H9 (cell line): ENCODE measurements around the gene TKTL1. TPM values are rescaled to one million over a fixed set of nuclear protein-coding genes. Genes with fewer than 3 reads are reported as not detected.

Experiments used
- DNase-seq: peaks from one replicate; pipeline ENCODE4 v3.0.0-alpha.2; 2017
- H2AFZ ChIP-seq: one replicate; pipeline ENCODE4 v1.6.1; 2013; ENCODE audit warnings: mild to moderate bottlenecking, low read length, control low read depth, moderate library complexity
- H2AK5ac ChIP-seq: 2 replicates; pipeline ENCODE4 v1.6.1; 2013; ENCODE audit warnings: low read length, control low read depth, mixed read lengths; ENCODE audit not compliant: insufficient read length
- H2BK120ac ChIP-seq: one replicate; pipeline ENCODE4 v1.6.1; 2013; ENCODE audit warnings: low read depth, mild to moderate bottlenecking, low read length, control low read depth, inconsistent platforms; ENCODE audit not compliant: poor library complexity, severe bottlenecking
- H2BK12ac ChIP-seq: 2 replicates; pipeline ENCODE4 v1.6.1; 2013; ENCODE audit warnings: low read length, control low read depth, mixed read lengths, low read depth; ENCODE audit not compliant: insufficient read length
- H2BK15ac ChIP-seq: 2 replicates; pipeline ENCODE4 v1.6.1; 2013; ENCODE audit warnings: low read depth, low read length, control low read depth
- H2BK20ac ChIP-seq: one replicate; pipeline ENCODE4 v1.6.1; 2013; ENCODE audit warnings: low read depth, mild to moderate bottlenecking, low read length, control low read depth, inconsistent platforms; ENCODE audit not compliant: poor library complexity, severe bottlenecking
- H2BK5ac ChIP-seq: 2 replicates; pipeline ENCODE4 v1.6.1; 2013; ENCODE audit warnings: low read length, control low read depth, mixed read lengths; ENCODE audit not compliant: insufficient read length
- H3K14ac ChIP-seq: 2 replicates; pipeline ENCODE4 v1.6.1; 2013; ENCODE audit warnings: low read length, control low read depth; ENCODE audit not compliant: insufficient read depth
- H3K18ac ChIP-seq: 2 replicates; pipeline ENCODE4 v1.6.1; 2013; ENCODE audit warnings: low read depth, mild to moderate bottlenecking, mixed read lengths, low read length, control low read depth; ENCODE audit not compliant: insufficient read length
- H3K23ac ChIP-seq: 2 replicates; pipeline ENCODE4 v1.6.1; 2013; ENCODE audit warnings: low read length, control low read depth, mixed read lengths, low read depth; ENCODE audit not compliant: insufficient read length
- H3K23me2 ChIP-seq: 2 replicates; pipeline ENCODE4 v1.6.1; 2013; ENCODE audit warnings: low read depth, mild to moderate bottlenecking, mixed read lengths, low read length, control low read depth; ENCODE audit not compliant: insufficient read length, poor library complexity, severe bottlenecking
- H3K27ac ChIP-seq: 2 replicates; pipeline ENCODE4 v1.5.1; 2013; ENCODE audit warnings: low read length, control low read depth, mixed read lengths, low read depth; ENCODE audit not compliant: insufficient read length
- H3K27me3 ChIP-seq: 2 replicates; pipeline ENCODE4 v1.6.1; 2013; ENCODE audit warnings: low read length, control low read depth, inconsistent platforms; ENCODE audit not compliant: insufficient read depth
- H3K4ac ChIP-seq: 2 replicates; pipeline ENCODE4 v1.6.1; 2013; ENCODE audit warnings: low read depth, mild to moderate bottlenecking, control low read depth, inconsistent platforms, low read length, moderate library complexity
- H3K4me1 ChIP-seq: 2 replicates; pipeline ENCODE4 v1.6.1; 2013; ENCODE audit warnings: low read length, control low read depth, inconsistent platforms; ENCODE audit not compliant: insufficient read depth
- H3K4me2 ChIP-seq: 2 replicates; pipeline ENCODE4 v1.6.1; 2013; ENCODE audit warnings: low read length, control low read depth, mixed read lengths; ENCODE audit not compliant: insufficient read length, insufficient read depth
- H3K56ac ChIP-seq: 2 replicates; pipeline ENCODE4 v1.6.1; 2013; ENCODE audit warnings: low read depth, mild to moderate bottlenecking, mixed read lengths, low read length, control low read depth; ENCODE audit not compliant: insufficient read length
- H3K79me1 ChIP-seq: 2 replicates; pipeline ENCODE4 v1.6.1; 2013; ENCODE audit warnings: low read depth, mild to moderate bottlenecking, moderate library complexity, low read length, control low read depth, inconsistent platforms; ENCODE audit not compliant: insufficient read depth, poor library complexity, severe bottlenecking
- H3K79me2 ChIP-seq: 2 replicates; pipeline ENCODE4 v1.6.1; 2013; ENCODE audit warnings: low read length, control low read depth, inconsistent platforms; ENCODE audit not compliant: insufficient read depth
- H3K9ac ChIP-seq: 2 replicates; pipeline ENCODE4 v1.6.1; 2013; ENCODE audit warnings: low read length, control low read depth, mixed read lengths; ENCODE audit not compliant: insufficient read length; ENCODE audit errors: extremely low read depth
- H3K9me3 ChIP-seq: one replicate; pipeline ENCODE4 v1.6.1; 2013; ENCODE audit warnings: low read depth, low read length, inconsistent platforms; ENCODE audit not compliant: control insufficient read depth
- H3T11ph ChIP-seq: one replicate; pipeline ENCODE4 v1.6.1; 2013; ENCODE audit warnings: mild to moderate bottlenecking, low read length, control low read depth, inconsistent platforms
- H4K20me1 ChIP-seq: one replicate; pipeline ENCODE4 v1.6.1; 2013; ENCODE audit not compliant: control insufficient read depth, insufficient read length, insufficient read depth
- H4K5ac ChIP-seq: 2 replicates; pipeline ENCODE4 v1.6.1; 2013; ENCODE audit warnings: low read depth, mild to moderate bottlenecking, mixed read lengths, low read length, control low read depth; ENCODE audit not compliant: insufficient read length
- H4K8ac ChIP-seq: replicated peaks from 2 replicates; pipeline ENCODE4 v1.6.1; 2013; ENCODE audit warnings: low read length, control low read depth, mixed read lengths, low read depth; ENCODE audit not compliant: insufficient read length
- H4K91ac ChIP-seq: 2 replicates; pipeline ENCODE4 v1.6.1; 2013; ENCODE audit warnings: low read depth, mild to moderate bottlenecking, moderate library complexity, mixed read lengths, low read length, control low read depth; ENCODE audit not compliant: insufficient read length
- H3K27ac Mint-ChIP-seq, 3 experiments: 2 replicates in 2 of 3; 3 replicates in 1 of 3; pipeline ENCODE4 v1.8.0; 2020 to 2021; ENCODE audit warnings: mixed read lengths in 3 of 3, mild to moderate bottlenecking in 1 of 3, moderate library complexity in 1 of 3
- H3K27me3 Mint-ChIP-seq: 2 replicates; pipeline ENCODE4 v1.8.0; 2021; ENCODE audit warnings: low read depth, mild to moderate bottlenecking, moderate library complexity, mixed read lengths
- H3K36me3 Mint-ChIP-seq, 3 experiments: 2 replicates in 2 of 3; 3 replicates in 1 of 3; pipeline ENCODE4 v1.8.0; 2020 to 2021; ENCODE audit warnings: low read depth in 3 of 3, mixed read lengths in 3 of 3; ENCODE audit not compliant: insufficient read depth in 1 of 3
- H3K4me1 Mint-ChIP-seq, 2 experiments: 2 replicates each; pipeline ENCODE4 v1.8.0; 2020; ENCODE audit warnings: mixed read lengths in 2 of 2
- H3K4me3 Mint-ChIP-seq, 2 experiments: 2 replicates in 1 of 2; 3 replicates in 1 of 2; pipeline ENCODE4 v1.8.0; 2020 to 2021; ENCODE audit warnings: mild to moderate bottlenecking in 2 of 2, mixed read lengths in 2 of 2, moderate library complexity in 1 of 2
- H3K9me3 Mint-ChIP-seq, 2 experiments: 2 replicates in 1 of 2; 3 replicates in 1 of 2; pipeline ENCODE4 v1.8.0; 2020; ENCODE audit warnings: mild to moderate bottlenecking in 2 of 2, mixed read lengths in 2 of 2, moderate library complexity in 1 of 2
- CTCF ChIP-seq: fragments of 200-600 bp; sonication (generic); conservative IDR thresholded peaks from 3 replicates; pipeline ENCODE4 v1.8.0; 2021; ENCODE audit warnings: antibody characterized with exemption, mild to moderate bottlenecking
- WGBS: extraction: QIAGEN DNeasy Blood & Tissue Kit; methylation state at CpG from one replicate; pipeline ENCODE4 v1.1.7; 2013; ENCODE audit warnings: missing lambda C conversion rate, low lambda C conversion rate, mixed read lengths; ENCODE audit not compliant: insufficient read length; ENCODE audit errors: extremely low coverage; 5-methylcytosine and 5-hydroxymethylcytosine counted together
- total RNA-seq: library from RNA; stranded (reverse); gene quantifications from 2 replicates; pipeline ENCODE4 v1.2.1, GENCODE V29; 2021

TKTL1 gene
- total RNA-seq, 1 experiment from 2014 or later, result not detected

GRCh38 chrX:154371789-154372300 is 76.2 kb downstream of the TKTL1 start:
- H3K4me1 ChIP-seq, result no peaks in the 10 kb centered on the region
- no peak overlapping the region for H3K56ac ChIP-seq
- H2BK12ac ChIP-seq, result no peak overlapping the region
- H3T11ph ChIP-seq, result no peak overlapping the region
- Mint-ChIP-seq H3K9me3 (peaks cover 46 to 50% of the 10 kb centered on the region in 2 experiments), H3K27me3 (peaks cover 5% of the 10 kb centered on the region), H3K27ac (no peak overlapping the region), H3K36me3 (peaks cover 19 to 28% (median 20%) of the 10 kb centered on the region in 3 experiments), H3K4me3 (peak overlapping the region; percentile 54 to 63; a peak in 4 of 5 replicates), H3K4me1 (peaks cover 2 to 23% of the 10 kb centered on the region in 2 experiments; a peak in 3 of 4 replicates)
- H3K23me2 ChIP-seq, result peaks cover 5% of the 10 kb centered on the region
- H3K23ac ChIP-seq, result no peak overlapping the region
- peak overlapping the region; percentile 34 for H3K4me2 ChIP-seq
- no peak overlapping the region for H3K27ac ChIP-seq
- no peak overlapping the region for H2AFZ ChIP-seq
- no peak for DNase-seq
- H4K8ac ChIP-seq, result no peak overlapping the region
- no peak overlapping the region for H2BK120ac ChIP-seq
- no peak overlapping the region for H3K18ac ChIP-seq
- H3K27me3 ChIP-seq, result no peaks in the 10 kb centered on the region
- H3K14ac ChIP-seq, result no peak overlapping the region; the same call in 1 of the 2 replicates
- H2BK15ac ChIP-seq, result no peak overlapping the region
- no CpG with 5 or more reads among the region's 43 CpGs for WGBS
- H3K9ac ChIP-seq, result no peak overlapping the region
- TF ChIP-seq CTCF, result no peak
- no peaks in the 10 kb centered on the region for H3K79me1 ChIP-seq
- no peak overlapping the region for H4K5ac ChIP-seq
- H3K4ac ChIP-seq, result no peak overlapping the region
- no peak overlapping the region for H2AK5ac ChIP-seq
- H3K9me3 ChIP-seq, result no peaks in the 10 kb centered on the region
- peaks cover 17% of the 10 kb centered on the region; the same call in 1 of the 2 replicates for H3K79me2 ChIP-seq
- no peak overlapping the region for H2BK5ac ChIP-seq
- H4K91ac ChIP-seq, result no peak overlapping the region
- no peak overlapping the region for H2BK20ac ChIP-seq
- H4K20me1 ChIP-seq, result no peaks in the 10 kb centered on the region
